Measurements from ENCODE around the gene DCT. TPM values are rescaled to one million over a fixed set of nuclear protein-coding genes. Genes with fewer than 3 reads are reported as not detected.
"Not testable (repeated sequence)": the region's sequence is repeated elsewhere in the genome, so short reads cannot be mapped to it uniquely, and the experiment has no call there.

DCT gene
- total RNA-seq, 1 experiment from 2014 or later = not detected

- TF ChIP-seq CTCF (IDR thresholded peaks at IDR 0.05; ENCODE audit: unreplicated experiment) = no peak
- no TSS peak for BruUV-seq (replicated peaks)
- CTCF ChIA-PET = no interaction called here
- intact Hi-C loops (cut with micrococcal nuclease; ENCODE audit: unreplicated experiment) = no loop called here
- Mint-ChIP-seq H3K36me3 (ENCODE audit: insufficient read depth, unreplicated experiment) (no peaks in the 10 kb centered on the region), H3K4me1 (ENCODE audit: low read depth, unreplicated experiment) (no peaks in the 10 kb centered on the region), H3K27ac (ENCODE audit: unreplicated experiment) (no peak overlapping the region), H3K4me3 (ENCODE audit: low read depth, unreplicated experiment) (no peak overlapping the region), H3K9me3 (ENCODE audit: low read depth, unreplicated experiment) (no peaks in the 10 kb centered on the region), H3K27me3 (ENCODE audit: unreplicated experiment) (peaks cover 13% of the 10 kb centered on the region)
- DNase-seq = no peak
These were observed 24.4 kb upstream of the DCT start for GRCh38 chr13:94503851-94504250.

GRCh38 chr13:94498831-94499230 lies 19.3 kb upstream of the DCT start:
- H3K27ac Mint-ChIP-seq (ENCODE audit: unreplicated experiment); CTCF ChIA-PET; H3K36me3 Mint-ChIP-seq (ENCODE audit: insufficient read depth, unreplicated experiment); BruUV-seq (replicated peaks); DNase-seq; H3K4me1 Mint-ChIP-seq (ENCODE audit: low read depth, unreplicated experiment); H3K9me3 Mint-ChIP-seq (ENCODE audit: low read depth, unreplicated experiment); H3K4me3 Mint-ChIP-seq (ENCODE audit: low read depth, unreplicated experiment): not testable (repeated sequence)
- H3K27me3 Mint-ChIP-seq (ENCODE audit: unreplicated experiment) = peaks cover 13% of the 10 kb centered on the region
- intact Hi-C loops (cut with micrococcal nuclease; ENCODE audit: unreplicated experiment) = loop anchor here (5.0 kb wide), 1 partner anchor 197 kb away; no protein-coding TSS in a partner anchor

- CTCF ChIA-PET = no interaction called here
- H3K27me3 Mint-ChIP-seq (ENCODE audit: unreplicated experiment) = no peaks in the 10 kb centered on the region
- no peaks in the 10 kb centered on the region for H3K36me3 Mint-ChIP-seq (ENCODE audit: insufficient read depth, unreplicated experiment)
- no peak for DNase-seq
- no peak overlapping the region for H3K27ac Mint-ChIP-seq (ENCODE audit: unreplicated experiment)
- intact Hi-C loops (cut with micrococcal nuclease; ENCODE audit: unreplicated experiment) = loop anchor here (5.0 kb wide), 1 partner anchor 194 kb away; no protein-coding TSS in a partner anchor
- no peak overlapping the region for H3K4me3 Mint-ChIP-seq (ENCODE audit: low read depth, unreplicated experiment)
- H3K4me1 Mint-ChIP-seq (ENCODE audit: low read depth, unreplicated experiment) = no peaks in the 10 kb centered on the region
- no peak for TF ChIP-seq CTCF (IDR thresholded peaks at IDR 0.05; ENCODE audit: unreplicated experiment)
- no peaks in the 10 kb centered on the region for H3K9me3 Mint-ChIP-seq (ENCODE audit: low read depth, unreplicated experiment)
- no TSS peak for BruUV-seq (replicated peaks)
These were observed 16.3 kb upstream of the DCT start for GRCh38 chr13:94495806-94496205.

GRCh38 chr13:94494026-94494425 lies 14.5 kb upstream of the DCT start:
- Mint-ChIP-seq H3K9me3 (ENCODE audit: low read depth, unreplicated experiment) (no peaks in the 10 kb centered on the region), H3K4me1 (ENCODE audit: low read depth, unreplicated experiment) (no peaks in the 10 kb centered on the region), H3K27ac (ENCODE audit: unreplicated experiment) (no peak overlapping the region), H3K36me3 (ENCODE audit: insufficient read depth, unreplicated experiment) (no peaks in the 10 kb centered on the region), H3K27me3 (ENCODE audit: unreplicated experiment) (no peaks in the 10 kb centered on the region), H3K4me3 (ENCODE audit: low read depth, unreplicated experiment) (no peak overlapping the region)
- CTCF ChIA-PET = no interaction called here
- TF ChIP-seq CTCF (IDR thresholded peaks at IDR 0.05; ENCODE audit: unreplicated experiment) = no peak
- intact Hi-C loops (cut with micrococcal nuclease; ENCODE audit: unreplicated experiment) = no loop called here
- no peak for DNase-seq
- BruUV-seq (replicated peaks) = no TSS peak

- Mint-ChIP-seq H3K36me3 (ENCODE audit: insufficient read depth, unreplicated experiment) (no peaks in the 10 kb centered on the region), H3K4me3 (ENCODE audit: low read depth, unreplicated experiment) (no peak overlapping the region), H3K9me3 (ENCODE audit: low read depth, unreplicated experiment) (no peaks in the 10 kb centered on the region), H3K27ac (ENCODE audit: unreplicated experiment) (no peak overlapping the region), H3K4me1 (ENCODE audit: low read depth, unreplicated experiment) (no peaks in the 10 kb centered on the region), H3K27me3 (ENCODE audit: unreplicated experiment) (no peaks in the 10 kb centered on the region)
- no peak for DNase-seq
- intact Hi-C loops (cut with micrococcal nuclease; ENCODE audit: unreplicated experiment) = no loop called here
- no TSS peak for BruUV-seq (replicated peaks)
- CTCF ChIA-PET = no interaction called here
- TF ChIP-seq CTCF (IDR thresholded peaks at IDR 0.05; ENCODE audit: unreplicated experiment) = no peak
These were observed 7.6 kb upstream of the DCT start for GRCh38 chr13:94487043-94487442.
